ENCODE results near the gene SORCS2. TPM values are rescaled to one million over a fixed set of nuclear protein-coding genes. Genes with fewer than 3 reads are reported as not detected.

The SORCS2 gene
- total RNA-seq, 4 donors from 2014 or later: 1.1 to 2.5 (median 2.0) TPM

GRCh38 chr4:7351014-7351413 is 158.7 kb downstream of the SORCS2 start:
- no peak for DNase-seq
- Histone ChIP-seq H3K27me3 (no peaks in the 10 kb centered on the region), H3K36me3 (no peaks in the 10 kb centered on the region), H3K9me3 (no peaks in the 10 kb centered on the region), H3K4me1 (no peaks in the 10 kb centered on the region), H3K27ac (no peak overlapping the region), H3K4me3 (no peak overlapping the region)
- TF ChIP-seq CTCF (IDR thresholded peaks at IDR 0.05) (no peak), POLR2A (IDR thresholded peaks at IDR 0.05) (no peak)
- intact Hi-C loops (cut with DNase I): no loop called here
- WGBS, 2 donors: 63 to 76% methylated on average over 4 to 6 of the region's 12 CpGs

- Histone ChIP-seq H3K9me3 (no peaks in the 10 kb centered on the region), H3K27me3 (no peaks in the 10 kb centered on the region), H3K4me3 (no peak overlapping the region), H3K4me1 (no peaks in the 10 kb centered on the region), H3K36me3 (no peaks in the 10 kb centered on the region), H3K27ac (no peak overlapping the region)
- no peak for TF ChIP-seq POLR2A (IDR thresholded peaks at IDR 0.05)
- TF ChIP-seq CTCF (IDR thresholded peaks at IDR 0.05): no peak
- intact Hi-C loops (cut with DNase I): no loop called here
- DNase-seq: no peak
- 85% methylated on average over 4 of the region's 6 CpGs; no CpG with 5 or more reads in 1 of the 2 donors for WGBS, 2 donors
Measured at GRCh38 chr4:7352486-7352885, 160.1 kb downstream of the SORCS2 start.

- no peaks in the 10 kb centered on the region for H3K4me1 ChIP-seq
- H3K4me3 ChIP-seq: no peak overlapping the region
- H3K36me3 ChIP-seq: no peaks in the 10 kb centered on the region
- H3K9me3 ChIP-seq: no peaks in the 10 kb centered on the region
- no peak for DNase-seq
- intact Hi-C loops (cut with DNase I): no loop called here
- no peak overlapping the region for H3K27ac ChIP-seq
- no peak for TF ChIP-seq POLR2A (IDR thresholded peaks at IDR 0.05)
- no peak for TF ChIP-seq CTCF (IDR thresholded peaks at IDR 0.05)
- H3K27me3 ChIP-seq: peaks cover 0 to 3% (median 0%) of the 10 kb centered on the region in 4 donors
- 82 to 85% methylated on average over 4 to 6 of the region's 7 CpGs for WGBS, 2 donors
Measured at GRCh38 chr4:7353046-7353790, 160.9 kb downstream of the SORCS2 start.

- Histone ChIP-seq H3K4me1 (no peaks in the 10 kb centered on the region), H3K9me3 (no peaks in the 10 kb centered on the region), H3K27ac (no peak overlapping the region), H3K27me3 (peaks cover 0 to 3% (median 0%) of the 10 kb centered on the region in 4 donors), H3K36me3 (no peaks in the 10 kb centered on the region), H3K4me3 (no peak overlapping the region)
- 67 to 87% methylated on average over 7 to 10 of the region's 17 CpGs for WGBS, 2 donors
- intact Hi-C loops (cut with DNase I): no loop called here
- DNase-seq: no peak
- TF ChIP-seq POLR2A (IDR thresholded peaks at IDR 0.05) (no peak), CTCF (IDR thresholded peaks at IDR 0.05) (no peak)
Measured at GRCh38 chr4:7353846-7354610, 161.7 kb downstream of the SORCS2 start.

- intact Hi-C loops (cut with DNase I): no loop called here
- H3K27ac ChIP-seq: no peak overlapping the region
- WGBS, 2 donors: 63 to 64% methylated on average over 5 of the region's 5 CpGs
- no peaks in the 10 kb centered on the region for H3K4me1 ChIP-seq
- DNase-seq: no peak
- H3K9me3 ChIP-seq: no peaks in the 10 kb centered on the region
- no peak overlapping the region for H3K4me3 ChIP-seq
- no peaks in the 10 kb centered on the region for H3K36me3 ChIP-seq
- TF ChIP-seq POLR2A (IDR thresholded peaks at IDR 0.05) (no peak), CTCF (IDR thresholded peaks at IDR 0.05) (no peak)
- H3K27me3 ChIP-seq: peaks cover 0 to 3% (median 0%) of the 10 kb centered on the region in 4 donors
Measured at GRCh38 chr4:7354927-7355326, 162.6 kb downstream of the SORCS2 start.

All from esophagus squamous epithelium (tissue), 5 donors.